GM10266 (cell line): ENCODE data around the gene KLK12.

Source experiments
- DNase-seq: peaks from one replicate; pipeline ENCODE4 v3.0.0; 2012; ENCODE audit errors: extremely low spot score
- CTCF ChIP-seq: IDR thresholded peaks from 2 replicates; pipeline ENCODE4 v1.5.1; 2012; ENCODE audit warnings: mild to moderate bottlenecking, low read depth; ENCODE audit not compliant: control insufficient read depth, insufficient read depth; ENCODE audit errors: missing control alignments

Gene KLK12

GRCh38 chr19:50981587-50982146 lies 53.1 kb downstream of the KLK12 start:
- TF ChIP-seq CTCF, result no peak
- DNase-seq, result no peak

GRCh38 chr19:50980208-50980607 lies 54.6 kb downstream of the KLK12 start:
- no peak for TF ChIP-seq CTCF
- DNase-seq, result no peak

GRCh38 chr19:50979758-50980157 lies 55.0 kb downstream of the KLK12 start:
- no peak for DNase-seq
- TF ChIP-seq CTCF, result no peak
